SH-SY5Y (cell line): Measurements from ENCODE around the gene ORMDL3.

ENCODE experiments used
- GATA2 ChIP-seq: IDR thresholded peaks from 2 replicates; pipeline ENCODE4 v1.6.1; 2011; ENCODE audit warnings: mild to moderate bottlenecking, low read depth, low read length
- GATA3 ChIP-seq: IDR thresholded peaks from 2 replicates; pipeline ENCODE4 v1.6.1; 2011; ENCODE audit warnings: low read depth, mild to moderate bottlenecking, low read length, moderate library complexity

DNA sequence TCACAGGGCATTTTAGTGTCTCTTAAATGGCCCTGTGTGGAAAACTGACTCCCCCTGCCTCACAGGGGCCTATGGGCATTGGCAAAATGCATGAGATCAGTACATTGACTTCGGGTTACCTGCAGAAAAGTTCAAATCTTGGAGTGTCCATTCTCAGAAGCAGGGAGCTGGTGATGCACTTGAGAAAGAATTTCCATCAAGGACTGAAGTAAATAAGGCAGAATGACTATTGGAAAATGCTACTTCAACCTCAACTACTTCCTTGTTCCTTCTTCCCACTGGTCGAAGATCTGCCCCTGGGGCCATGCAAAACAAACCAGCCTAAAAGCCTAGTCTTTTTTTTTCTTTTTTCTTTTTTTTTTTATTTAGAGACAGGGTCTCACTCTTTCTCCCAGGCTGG lies 21.6 kb upstream of the ORMDL3 start:
- no peak for TF ChIP-seq GATA2
- no peak for TF ChIP-seq GATA3
